IPS-11a (cell line): ENCODE data around the gene TMEM41B.
A peak's percentile ranks its signal among the peaks of the same experiment; 100 is the strongest.
"Not testable (repeated sequence)": the region's sequence is repeated elsewhere in the genome, so short reads cannot be mapped to it uniquely, and the experiment has no call there.

Experiments
- H3K4me3 ChIP-seq: one replicate; pipeline ENCODE4 v1.5.1; 2013; ENCODE audit warnings: low read depth, low read length, control low read depth

Gene TMEM41B

DNA sequence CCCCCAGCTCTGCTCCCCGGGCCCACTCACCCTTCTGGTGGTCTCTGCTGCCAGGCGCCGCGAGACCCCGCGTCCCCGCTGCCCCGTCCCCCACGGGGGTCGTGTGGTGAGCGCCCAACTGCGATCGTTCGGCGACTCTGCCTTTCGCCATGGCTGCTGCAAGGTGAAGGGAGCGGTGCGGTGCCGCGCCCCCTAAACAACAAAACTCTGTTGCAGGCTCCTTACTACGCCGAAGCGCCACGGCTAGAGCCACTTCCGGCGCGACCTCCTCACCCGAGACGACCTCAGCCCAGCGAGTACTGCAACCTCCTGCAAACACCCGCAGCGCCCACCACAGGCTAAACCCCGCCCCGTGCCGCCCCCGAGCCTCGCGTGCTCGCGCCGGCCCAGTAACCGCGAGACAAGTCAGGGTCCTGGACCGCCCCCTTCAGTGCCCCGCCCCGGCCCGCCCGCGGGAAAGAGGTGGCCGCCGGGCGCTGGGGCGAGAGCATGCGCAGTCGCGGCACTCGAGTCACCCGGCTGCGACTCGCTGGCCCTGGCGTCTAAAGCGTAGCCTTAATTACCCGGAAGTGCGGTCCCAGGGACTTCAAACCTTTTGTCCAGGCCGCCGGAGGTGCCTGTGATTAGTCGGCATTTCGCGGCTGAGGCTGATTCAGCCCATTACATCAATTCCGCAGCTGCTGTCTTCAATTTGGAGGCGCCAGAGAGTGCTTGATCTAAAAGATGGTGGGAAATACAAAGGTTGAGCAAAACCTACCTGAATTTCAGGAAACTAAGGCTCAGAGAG is at the start of gene TMEM41B:
TMEM41B (minus strand) TSS at position 303 of the 787 bp plus-strand sequence; CDS start at position 151, 152 bp downstream.
- peak within 1 kb of the TSS; percentile 95 for H3K4me3 ChIP-seq

DNA sequence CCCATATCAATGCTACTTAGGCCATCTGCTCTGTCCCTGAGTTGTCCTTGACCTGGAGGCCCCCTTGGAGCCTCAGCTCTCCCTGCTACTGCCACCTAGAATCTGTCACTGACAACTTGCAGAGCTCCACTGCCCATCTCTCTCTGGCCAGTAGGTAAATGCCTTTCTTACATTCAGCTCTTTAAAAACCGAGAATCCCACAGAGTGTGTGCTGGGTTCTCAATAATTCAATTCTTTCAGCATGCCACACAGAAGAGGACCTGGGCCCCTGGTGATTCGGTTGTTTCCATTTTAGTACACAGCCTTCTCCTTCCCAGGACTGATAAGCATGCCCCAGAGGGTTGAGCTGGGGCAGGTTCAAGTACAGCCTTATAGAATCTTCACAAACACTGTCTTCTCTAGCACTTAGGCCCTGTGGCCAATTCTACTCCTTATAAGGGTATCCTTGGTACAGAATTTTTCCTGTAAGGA is 48.0 kb upstream of the TMEM41B start:
- H3K4me3 ChIP-seq, result no peak overlapping the region

DNA sequence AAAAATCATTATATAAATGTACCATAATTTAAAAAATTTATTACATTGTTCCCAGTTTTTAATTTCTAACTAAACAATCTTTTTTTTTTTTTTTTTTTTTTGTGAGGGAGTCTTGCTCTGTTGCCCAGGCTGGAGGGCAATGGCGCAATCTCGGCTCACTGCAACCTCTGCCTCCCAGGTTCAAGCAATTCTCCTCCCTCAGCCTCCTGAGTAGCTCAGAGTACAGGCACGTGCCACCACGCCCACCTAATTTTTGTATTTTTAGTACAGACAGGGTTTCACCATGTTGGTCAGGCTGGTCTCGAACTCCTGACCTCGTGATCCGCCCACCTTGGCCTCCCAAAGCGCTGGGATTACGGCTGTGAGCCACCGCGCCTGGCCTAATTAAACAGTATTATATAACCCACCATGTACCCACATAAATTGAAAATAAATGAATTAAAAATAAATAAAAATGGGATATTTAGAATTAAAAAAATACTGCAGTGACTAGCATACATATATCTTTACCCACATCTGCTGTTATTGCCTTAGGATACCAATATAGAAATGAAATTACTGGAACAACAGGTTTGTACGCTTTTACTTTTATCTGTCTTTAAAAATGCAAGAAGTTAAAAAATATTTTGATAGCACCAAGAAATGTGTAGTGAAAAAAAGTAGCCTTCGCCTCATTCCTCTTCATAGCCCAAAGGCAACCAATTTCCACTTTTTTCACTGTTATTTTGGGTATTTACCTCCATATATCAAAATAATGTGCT is 46.6 kb upstream of the TMEM41B start:
- not testable (repeated sequence) for H3K4me3 ChIP-seq

- H3K4me3 ChIP-seq, result no peak overlapping the region
Measured at GRCh38 chr11:9357041-9357440, 42.6 kb upstream of the TMEM41B start.

GRCh38 chr11:9351321-9351881 is 37.0 kb upstream of the TMEM41B start:
- no peak overlapping the region for H3K4me3 ChIP-seq

DNA sequence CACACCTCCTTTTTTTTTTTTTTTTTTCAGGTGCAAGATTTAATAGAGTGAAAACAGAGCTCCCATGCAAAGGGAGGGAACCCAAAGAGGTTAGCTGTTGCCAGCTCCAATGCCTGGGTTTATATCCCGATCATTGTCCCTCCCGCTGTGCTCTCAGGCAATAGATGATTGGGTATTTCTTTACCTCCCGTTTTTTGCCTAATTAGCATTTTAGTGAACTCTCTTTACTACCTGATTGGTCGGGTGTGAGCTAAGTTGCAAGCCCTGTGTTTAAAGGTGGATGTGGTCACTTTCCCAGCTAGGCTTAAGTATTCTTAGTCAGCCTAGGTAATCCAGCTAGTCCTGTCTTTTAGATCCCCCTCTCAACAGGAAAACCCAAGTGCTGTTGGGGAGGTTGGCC is 33.4 kb upstream of the TMEM41B start:
- not testable (repeated sequence) for H3K4me3 ChIP-seq

DNA sequence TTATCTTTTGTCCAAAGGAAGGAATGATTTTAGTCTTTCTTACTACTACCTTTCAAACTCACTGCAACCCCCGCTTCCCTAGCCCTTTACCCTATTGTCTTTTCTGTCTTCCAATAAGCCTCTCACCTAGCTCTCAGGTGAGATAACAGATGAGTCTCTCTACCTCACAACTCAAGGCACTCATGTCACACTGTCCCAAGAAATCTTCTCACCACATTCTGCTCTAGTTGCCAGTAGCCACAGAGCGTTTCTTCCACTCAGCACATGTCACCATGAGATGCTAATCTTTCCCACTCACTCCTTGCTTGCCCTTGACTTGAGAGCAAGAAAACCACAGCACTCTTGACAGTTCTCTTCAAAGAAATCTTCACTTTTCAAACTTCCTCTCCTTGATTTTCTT is 32.7 kb upstream of the TMEM41B start:
- H3K4me3 ChIP-seq, result no peak overlapping the region

GRCh38 chr11:9344061-9344680 is 29.8 kb upstream of the TMEM41B start:
- H3K4me3 ChIP-seq, result no peak overlapping the region

DNA sequence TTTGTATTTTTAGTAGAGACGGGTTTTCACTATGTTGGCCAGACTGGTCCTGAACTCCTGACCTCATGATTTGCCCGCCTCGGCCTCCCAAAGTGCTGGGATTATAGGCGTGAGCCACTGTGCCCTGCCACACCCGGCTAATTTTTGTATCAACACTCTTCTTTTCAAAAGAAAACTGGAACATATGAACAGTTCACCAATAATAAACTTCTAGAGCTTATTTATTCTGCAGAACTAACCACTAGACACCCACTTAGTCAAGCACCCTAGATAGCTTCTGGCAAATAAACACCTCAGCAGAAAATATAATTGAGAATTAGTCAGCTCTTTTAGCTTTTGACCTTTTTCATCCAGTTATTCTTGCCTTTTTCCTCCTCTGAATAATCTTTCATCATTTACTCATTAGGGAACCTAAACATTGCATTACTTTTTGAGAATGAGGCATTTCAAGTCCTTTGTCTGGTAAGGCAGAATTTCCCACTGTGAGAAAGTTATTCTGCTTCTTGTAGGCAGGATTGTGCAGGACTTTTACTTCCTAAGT is 27.3 kb upstream of the TMEM41B start:
- H3K4me3 ChIP-seq, result no peak overlapping the region

GRCh38 chr11:9332655-9333054 is 18.3 kb upstream of the TMEM41B start:
- no peak overlapping the region for H3K4me3 ChIP-seq

DNA sequence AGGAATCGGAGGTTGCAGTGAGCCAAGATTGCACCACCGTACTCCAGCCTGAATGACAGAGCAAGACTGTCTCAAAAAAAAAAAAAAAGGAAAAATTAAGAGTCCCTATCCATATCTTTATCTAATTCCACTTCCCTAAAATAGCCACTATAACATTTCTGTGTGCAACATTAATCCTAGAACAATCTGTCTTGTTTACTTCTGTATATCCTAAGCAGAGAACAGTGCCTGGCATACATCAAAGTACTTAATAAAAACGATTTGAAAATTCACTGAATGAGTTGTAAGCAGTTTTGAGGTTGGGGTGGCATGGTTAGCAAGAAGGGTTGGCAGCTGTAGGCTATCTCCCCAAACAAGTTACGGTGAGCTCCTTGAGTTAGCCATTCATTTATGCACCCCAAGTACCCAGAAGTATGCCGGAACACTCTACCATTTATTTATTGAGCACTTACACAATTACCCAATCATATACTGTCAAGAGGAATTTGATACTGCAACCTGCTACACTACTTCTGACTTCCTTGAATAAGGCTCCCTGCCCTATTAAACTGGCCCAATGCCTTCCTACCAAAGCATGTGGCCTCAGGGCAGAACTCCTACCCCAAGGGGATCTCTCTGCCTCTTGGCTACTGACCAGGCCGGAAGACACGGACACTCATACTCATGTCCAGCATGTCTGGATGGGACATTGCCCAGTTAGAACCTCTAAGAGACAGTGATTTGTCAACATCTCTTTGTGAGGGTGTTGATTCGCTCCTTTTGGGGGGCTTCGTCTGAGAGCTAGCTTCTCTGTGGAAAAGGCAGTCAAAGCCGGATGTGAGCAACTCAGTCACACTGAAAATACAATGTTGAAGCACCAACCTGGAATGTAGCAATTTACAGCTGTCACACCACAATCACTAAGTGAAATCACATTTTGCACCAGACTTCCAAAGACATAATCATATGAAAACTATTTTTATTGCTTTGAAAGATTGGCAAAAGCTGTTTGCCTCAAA is 16.3 kb upstream of the TMEM41B start:
- no peak overlapping the region for H3K4me3 ChIP-seq

DNA sequence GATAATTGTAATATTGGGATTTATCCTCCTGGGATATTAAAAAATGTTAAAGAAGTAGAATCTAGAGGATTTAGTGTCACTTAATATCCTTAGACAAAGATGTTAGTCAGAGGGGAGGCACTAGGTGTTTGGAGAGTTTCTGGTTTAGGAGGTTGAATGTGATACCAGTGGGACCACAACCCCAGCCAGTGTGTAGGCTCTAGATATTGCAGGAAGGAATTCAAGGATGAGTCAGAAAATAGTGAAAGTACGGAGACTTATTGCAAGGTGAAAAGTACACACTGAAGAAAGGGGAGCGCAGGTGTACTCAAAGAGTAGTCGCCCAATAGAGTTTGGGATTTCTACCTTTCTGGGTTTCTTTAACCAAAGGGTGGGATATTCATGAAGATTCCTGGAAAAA is 5.7 kb upstream of the TMEM41B start:
- no peak overlapping the region for H3K4me3 ChIP-seq

DNA sequence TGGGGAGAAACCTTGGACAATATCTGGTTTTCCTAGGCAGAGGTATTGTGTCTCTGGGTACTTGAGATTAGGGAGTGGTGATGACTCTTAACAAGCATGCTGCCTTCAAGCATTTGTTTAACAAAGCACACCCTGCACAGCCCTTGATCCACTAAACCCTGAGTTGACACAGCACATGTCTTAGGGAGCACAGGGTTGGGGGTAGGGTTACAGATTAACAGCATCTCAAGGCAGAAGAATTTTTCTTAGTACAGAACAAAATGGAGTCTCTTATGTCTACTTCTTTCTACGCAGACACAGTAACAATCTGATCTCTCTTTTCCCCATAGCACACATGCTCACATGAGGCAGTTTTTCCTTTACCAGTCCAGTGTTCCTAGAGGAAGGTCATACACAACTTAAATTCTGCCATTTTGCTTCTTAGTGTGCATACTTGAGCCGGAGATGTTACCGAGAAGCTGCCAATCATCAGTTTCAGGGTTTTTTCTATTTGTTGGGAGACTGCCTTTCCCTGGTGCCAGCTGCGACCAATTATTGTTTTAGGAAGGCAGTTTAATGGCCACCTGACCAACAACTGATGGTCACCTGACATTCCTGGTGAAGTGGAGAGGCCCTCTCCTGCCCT is 5.1 kb upstream of the TMEM41B start:
- not testable (repeated sequence) for H3K4me3 ChIP-seq

- H3K4me3 ChIP-seq, result not testable (repeated sequence)
Measured at GRCh38 chr11:9318442-9319376, 4.3 kb upstream of the TMEM41B start.

DNA sequence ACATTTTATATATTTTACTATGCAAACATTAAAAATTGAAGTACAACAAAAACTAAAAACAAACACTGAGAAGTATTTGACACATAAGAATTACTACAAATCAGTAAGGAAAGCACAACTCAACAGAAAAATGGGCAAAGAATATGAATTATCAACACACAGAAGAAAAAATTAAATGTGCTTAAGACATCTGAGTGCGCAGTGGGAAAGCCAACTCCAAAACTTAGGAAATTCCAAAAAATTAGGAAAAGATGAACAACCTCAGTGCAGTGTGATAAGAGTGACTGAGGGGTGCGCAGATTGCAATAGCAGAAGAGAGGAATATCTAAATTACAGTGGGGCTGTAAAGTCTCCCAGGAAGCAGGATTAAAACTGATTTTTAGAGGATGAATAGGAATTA is 1.9 kb upstream of the TMEM41B start:
- H3K4me3 ChIP-seq, result no peak overlapping the region

- peak overlapping the region; percentile 58 for H3K4me3 ChIP-seq
Measured at GRCh38 chr11:9315078-9315688, 790 bp upstream of the TMEM41B start.

- H3K4me3 ChIP-seq, result peak overlapping the region; percentile 95
Measured at GRCh38 chr11:9313648-9314290, 624 bp downstream of the TMEM41B start.
